ENCODE results near the gene CHAT.

DNA sequence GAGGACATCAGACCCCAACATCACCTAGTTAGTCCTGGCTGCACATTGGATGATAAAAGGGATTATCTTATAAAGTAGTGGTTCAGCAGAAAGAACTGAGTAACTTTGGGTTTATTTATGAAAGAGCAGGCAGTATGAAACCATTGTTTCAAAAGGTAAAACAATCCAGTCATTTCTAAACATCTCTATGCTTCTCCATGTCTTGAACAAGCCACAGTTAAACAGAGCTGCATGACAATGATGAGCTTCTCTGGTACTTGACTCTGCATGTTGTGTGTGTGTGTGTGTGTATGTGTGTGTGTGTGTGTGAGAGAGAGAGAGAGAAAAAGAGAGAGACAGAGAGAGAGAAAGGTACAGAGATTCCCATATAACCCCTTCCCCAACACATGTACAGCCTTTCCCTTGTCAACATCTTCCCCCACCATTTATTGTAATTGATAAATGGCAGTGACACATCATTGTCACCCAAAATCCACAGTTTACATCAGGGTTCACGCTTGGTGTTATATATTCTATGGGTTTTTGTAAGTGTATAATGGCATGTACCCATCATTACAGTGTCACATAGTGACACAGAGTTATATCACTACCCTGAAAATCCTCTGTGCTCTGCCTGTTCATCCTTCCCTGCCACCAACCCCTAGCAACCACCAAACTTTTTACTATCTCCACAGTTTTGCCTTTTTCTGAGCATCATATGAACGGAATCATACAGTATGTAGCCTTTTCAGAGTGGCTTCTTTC is 36.5 kb upstream of the CHAT start:
- TF ChIP-seq, protein P1, sequence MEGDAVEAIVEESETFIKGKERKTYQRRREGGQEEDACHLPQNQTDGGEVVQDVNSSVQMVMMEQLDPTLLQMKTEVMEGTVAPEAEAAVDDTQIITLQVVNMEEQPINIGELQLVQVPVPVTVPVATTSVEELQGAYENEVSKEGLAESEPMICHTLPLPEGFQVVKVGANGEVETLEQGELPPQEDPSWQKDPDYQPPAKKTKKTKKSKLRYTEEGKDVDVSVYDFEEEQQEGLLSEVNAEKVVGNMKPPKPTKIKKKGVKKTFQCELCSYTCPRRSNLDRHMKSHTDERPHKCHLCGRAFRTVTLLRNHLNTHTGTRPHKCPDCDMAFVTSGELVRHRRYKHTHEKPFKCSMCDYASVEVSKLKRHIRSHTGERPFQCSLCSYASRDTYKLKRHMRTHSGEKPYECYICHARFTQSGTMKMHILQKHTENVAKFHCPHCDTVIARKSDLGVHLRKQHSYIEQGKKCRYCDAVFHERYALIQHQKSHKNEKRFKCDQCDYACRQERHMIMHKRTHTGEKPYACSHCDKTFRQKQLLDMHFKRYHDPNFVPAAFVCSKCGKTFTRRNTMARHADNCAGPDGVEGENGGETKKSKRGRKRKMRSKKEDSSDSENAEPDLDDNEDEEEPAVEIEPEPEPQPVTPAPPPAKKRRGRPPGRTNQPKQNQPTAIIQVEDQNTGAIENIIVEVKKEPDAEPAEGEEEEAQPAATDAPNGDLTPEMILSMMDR (IDR thresholded peaks at IDR 0.05 in 8 of 11, conservative IDR thresholded peaks at IDR 0.05 in 3 of 11) = no peak
- no peak for TF ChIP-seq POLR2A (IDR thresholded peaks at IDR 0.05)

Measured in spleen (tissue), 7 donors.